HG03095 (cell line): ENCODE measurements around the gene SPAG4.

Source experiments
- ATAC-seq: cut with Tn5 transposase; IDR thresholded peaks from one replicate; pipeline ENCODE4 v1.9.1; 2021; ENCODE audit warnings: moderate library complexity; ENCODE audit not compliant: unreplicated experiment

Gene SPAG4

GRCh38 chr20:35598899-35599775, 16.5 kb upstream of the SPAG4 start:
- ATAC-seq: no peak

GRCh38 chr20:35599776-35600120, 15.9 kb upstream of the SPAG4 start:
- ATAC-seq: no peak

GRCh38 chr20:35600176-35600992, 15.2 kb upstream of the SPAG4 start:
- no peak for ATAC-seq

GRCh38 chr20:35600993-35601973, 14.3 kb upstream of the SPAG4 start:
- no peak for ATAC-seq

- ATAC-seq: no peak
These were observed 13.6 kb upstream of the SPAG4 start for GRCh38 chr20:35601990-35602389.

- ATAC-seq: no peak
These were observed 12.7 kb upstream of the SPAG4 start for GRCh38 chr20:35602851-35603495.

GRCh38 chr20:35603695-35604448, 11.8 kb upstream of the SPAG4 start:
- ATAC-seq: no peak

- ATAC-seq: no peak
These were observed 11.2 kb upstream of the SPAG4 start for GRCh38 chr20:35604449-35604747.

GRCh38 chr20:35606127-35606526, 9.5 kb upstream of the SPAG4 start:
- no peak for ATAC-seq

- no peak for ATAC-seq
These were observed 8.5 kb upstream of the SPAG4 start for GRCh38 chr20:35607003-35607735.

- no peak for ATAC-seq
These were observed 4.7 kb upstream of the SPAG4 start for GRCh38 chr20:35610833-35611427.

- ATAC-seq: peak; percentile 34
These were observed 4.1 kb upstream of the SPAG4 start for GRCh38 chr20:35611482-35611881.

GRCh38 chr20:35616465-35617396, 1.1 kb downstream of the SPAG4 start:
- ATAC-seq: peak; percentile 23

- no peak for ATAC-seq
These were observed 2.0 kb downstream of the SPAG4 start for GRCh38 chr20:35617397-35618262.

- ATAC-seq: no peak
These were observed 2.9 kb downstream of the SPAG4 start for GRCh38 chr20:35618263-35619131.
